ENCODE data around the gene TBC1D20.

Gene TBC1D20

DNA sequence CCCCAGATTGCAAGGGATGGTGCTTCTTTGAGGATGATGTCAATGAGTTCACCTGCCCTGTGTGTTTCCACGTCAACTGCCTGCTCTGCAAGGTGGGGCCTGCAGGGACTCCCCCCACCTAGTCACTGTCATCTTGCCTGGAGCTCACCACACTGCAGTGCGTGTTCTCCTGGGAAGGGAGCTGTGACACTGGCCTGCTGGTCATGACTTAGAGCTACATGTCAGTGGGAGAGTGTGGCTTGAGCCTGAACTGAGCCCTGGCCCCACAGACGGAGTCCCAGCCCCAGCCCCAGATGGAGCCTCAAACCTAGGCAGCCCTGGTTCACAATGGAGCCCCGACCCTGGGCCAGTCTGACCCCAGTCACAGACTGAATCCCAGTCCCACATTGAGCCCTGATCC is 34.9 kb downstream of the TBC1D20 start:
- no peak for DNase-seq
- intact Hi-C loops (cut with DNase I): no loop called here

DNA sequence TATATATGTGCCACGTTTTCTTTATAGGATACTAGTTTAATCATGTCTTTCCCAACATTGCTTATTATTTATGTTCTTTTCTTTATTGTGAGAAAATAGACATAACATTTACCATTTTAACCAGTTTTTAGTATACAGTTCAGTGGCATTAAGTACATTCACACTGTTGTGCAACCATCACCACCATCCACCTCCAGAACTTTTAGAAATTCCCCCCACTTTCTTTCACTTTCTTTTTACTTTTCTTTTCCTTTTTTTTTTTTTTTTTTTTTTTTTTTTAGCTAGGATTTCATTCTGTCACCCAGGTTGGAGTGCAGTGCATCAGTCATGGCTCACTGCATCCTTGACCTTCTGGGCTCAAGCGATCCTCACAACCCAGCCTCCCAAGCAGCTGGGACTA is 35.8 kb downstream of the TBC1D20 start:
- peak in 1 of 10 donors; percentile 45 for DNase-seq
- intact Hi-C loops (cut with DNase I): no loop called here

DNA sequence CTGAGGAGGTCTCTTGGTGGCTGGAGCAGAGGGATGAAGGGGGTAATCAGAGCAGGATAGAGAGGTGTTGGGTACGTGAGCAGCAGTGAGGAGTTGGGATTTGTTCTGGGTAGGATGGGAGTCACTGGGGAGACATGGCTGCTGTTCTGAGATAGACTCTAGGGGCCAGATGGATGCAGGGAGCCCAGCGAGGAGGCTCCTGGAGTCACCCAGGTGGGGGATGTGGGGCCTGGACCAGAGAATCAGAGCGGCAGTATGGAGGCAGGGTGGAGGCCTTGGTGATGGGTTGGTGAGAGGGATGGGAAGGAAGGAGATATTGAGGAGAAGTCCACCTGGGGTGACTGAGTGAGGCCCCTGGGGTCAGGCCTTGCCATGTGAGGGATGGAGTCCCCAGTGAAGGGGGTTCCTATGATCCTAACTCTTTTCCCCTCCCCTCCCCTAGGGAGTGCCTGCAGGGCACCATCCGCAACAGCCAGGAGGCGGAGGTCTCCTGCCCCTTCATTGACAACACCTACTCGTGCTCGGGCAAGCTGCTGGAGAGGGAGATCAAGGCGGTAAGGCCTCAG is 40.6 kb downstream of the TBC1D20 start:
- intact Hi-C loops (cut with DNase I): no loop called here
- DNase-seq: no peak

DNA sequence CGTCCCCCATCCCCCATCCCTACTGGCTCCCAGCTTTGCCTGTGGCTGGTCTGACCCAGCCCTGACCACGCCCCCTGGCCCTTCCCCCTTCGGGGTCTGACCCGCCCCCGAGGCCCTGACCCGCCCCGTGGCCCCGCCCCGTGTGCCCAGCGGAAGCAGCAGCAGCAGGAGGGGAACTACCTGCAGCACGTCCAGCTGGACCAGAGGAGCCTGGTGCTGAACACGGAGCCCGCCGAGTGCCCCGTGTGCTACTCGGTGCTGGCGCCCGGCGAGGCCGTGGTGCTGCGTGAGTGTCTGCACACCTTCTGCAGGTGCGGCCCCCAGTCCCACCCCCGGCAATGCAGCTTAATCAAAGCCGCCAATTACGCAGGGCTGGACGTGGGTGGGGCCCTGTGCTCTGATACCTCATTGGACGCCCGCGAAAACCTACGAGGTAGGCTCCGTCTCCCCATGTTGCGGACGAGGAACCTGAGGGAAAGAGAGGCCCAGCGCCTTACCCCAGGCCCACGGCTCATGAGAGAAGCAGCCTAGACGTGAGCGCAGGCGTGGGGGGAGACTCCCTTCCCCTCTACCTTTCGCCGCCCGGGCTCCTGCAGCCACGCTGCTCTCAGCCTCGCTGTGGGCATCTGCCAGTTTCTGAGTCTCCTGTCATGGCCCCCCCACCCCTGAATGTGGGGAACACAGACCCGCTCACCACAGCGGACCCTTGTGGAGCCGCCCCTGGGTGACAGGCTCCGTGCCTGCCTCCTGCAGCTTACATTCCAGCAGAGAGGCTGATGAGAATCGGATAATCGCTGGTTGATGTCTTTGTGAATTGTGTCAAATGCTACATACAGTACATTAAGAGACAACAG is 41.4 kb downstream of the TBC1D20 start:
- no peak for DNase-seq
- intact Hi-C loops (cut with DNase I): no loop called here

DNA sequence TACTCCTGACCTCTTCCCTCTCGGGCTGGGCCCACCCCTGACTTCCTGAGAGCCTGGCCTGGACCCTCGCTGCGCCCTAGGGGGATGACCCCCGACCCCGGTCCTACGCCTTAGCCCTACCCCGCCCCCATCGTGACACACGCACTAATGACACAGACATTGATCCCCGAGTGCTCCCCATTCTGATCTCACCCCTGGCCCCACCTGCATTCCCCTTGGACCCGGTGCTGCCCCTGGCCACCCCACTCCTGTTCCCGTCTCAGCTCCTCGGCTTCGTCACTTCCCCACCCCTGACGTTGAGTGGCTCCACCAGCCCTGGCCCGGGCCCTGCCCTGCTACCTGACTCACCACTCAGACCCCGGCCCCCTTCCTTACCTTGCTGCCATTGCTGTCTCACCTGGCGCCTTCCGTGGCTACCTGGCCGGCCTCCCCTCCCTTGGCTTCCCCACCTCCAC is 42.1 kb downstream of the TBC1D20 start:
- DNase-seq: no peak
- intact Hi-C loops (cut with DNase I): no loop called here

DNA sequence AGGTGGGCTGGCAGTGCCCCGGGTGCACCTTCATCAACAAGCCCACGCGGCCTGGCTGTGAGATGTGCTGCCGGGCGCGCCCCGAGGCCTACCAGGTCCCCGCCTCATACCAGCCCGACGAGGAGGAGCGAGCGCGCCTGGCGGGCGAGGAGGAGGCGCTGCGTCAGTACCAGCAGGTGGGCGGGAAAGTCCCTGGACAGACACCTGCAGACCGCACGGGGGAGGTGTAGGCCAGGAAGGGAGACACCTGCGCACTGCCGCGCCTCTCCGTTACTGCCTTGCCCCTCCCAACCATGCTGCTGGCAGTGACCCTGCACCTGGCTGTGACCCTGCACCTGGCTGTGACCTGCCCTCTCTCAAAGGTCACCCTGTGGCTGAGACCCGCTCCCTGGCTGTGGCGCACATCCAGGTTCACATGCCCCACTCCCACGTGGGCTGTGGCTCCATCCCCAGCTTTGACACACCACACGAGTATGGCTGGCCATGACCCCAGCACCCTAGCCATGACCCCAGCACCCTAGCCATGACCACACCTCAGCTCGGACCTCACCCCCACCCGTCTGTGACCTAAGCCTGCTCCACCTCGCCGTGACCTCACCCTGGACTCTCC is 42.7 kb downstream of the TBC1D20 start:
- DNase-seq: peak in 1 of 10 donors; percentile 89
- intact Hi-C loops (cut with DNase I): no loop called here

DNA sequence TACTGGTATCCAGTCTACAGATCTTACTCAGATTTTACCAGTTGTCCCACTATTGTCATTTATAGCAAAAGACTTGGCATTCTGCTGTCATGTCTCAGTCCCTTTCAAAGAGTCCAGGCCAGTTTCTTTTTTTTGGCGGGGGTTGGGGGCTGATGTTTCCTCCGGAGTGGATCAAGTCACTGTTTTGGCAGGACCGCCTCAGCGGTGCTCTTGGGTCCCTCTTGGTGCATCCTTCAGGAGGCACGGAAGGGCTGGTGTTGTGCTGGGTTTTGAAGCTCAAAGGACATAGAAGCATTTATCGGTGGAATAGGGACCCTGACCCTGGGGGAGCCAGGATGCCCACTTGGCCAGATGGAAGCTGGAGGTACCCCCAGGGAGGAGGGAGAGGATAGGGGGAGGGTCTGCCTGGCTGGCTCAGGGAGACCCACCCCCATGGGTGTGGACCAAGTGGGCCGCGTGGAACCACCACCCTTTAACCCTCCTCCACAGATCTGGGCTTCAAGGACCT is 43.4 kb downstream of the TBC1D20 start:
- intact Hi-C loops (cut with DNase I): no loop called here
- DNase-seq: peak in 1 of 10 donors; percentile 86

DNA sequence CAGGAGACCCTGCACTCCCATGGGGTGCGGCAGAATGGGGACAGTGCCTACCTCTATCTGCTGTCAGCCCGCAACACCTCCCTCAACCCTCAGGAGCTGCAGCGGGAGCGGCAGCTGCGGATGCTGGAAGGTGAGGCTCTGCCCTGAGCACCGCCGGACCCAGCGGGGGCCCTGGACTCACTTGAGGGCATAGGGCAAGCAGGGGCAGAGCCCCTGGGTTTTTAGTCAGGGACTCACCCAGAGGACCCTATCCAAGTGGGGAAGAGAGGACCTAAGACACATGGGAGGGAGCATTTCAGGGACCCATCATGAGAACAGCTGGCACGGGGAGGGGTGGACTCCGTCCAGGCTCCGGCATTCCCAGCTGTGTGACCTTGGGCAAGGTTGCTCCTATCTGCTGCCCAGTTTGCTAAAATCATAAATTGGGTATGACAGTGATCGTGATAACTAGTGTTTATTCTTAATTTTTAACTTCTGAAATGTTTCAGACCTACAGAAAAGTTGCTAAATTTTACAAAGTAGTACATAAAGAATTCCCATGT is 44.5 kb downstream of the TBC1D20 start:
- DNase-seq: no peak
- intact Hi-C loops (cut with DNase I): no loop called here

DNA sequence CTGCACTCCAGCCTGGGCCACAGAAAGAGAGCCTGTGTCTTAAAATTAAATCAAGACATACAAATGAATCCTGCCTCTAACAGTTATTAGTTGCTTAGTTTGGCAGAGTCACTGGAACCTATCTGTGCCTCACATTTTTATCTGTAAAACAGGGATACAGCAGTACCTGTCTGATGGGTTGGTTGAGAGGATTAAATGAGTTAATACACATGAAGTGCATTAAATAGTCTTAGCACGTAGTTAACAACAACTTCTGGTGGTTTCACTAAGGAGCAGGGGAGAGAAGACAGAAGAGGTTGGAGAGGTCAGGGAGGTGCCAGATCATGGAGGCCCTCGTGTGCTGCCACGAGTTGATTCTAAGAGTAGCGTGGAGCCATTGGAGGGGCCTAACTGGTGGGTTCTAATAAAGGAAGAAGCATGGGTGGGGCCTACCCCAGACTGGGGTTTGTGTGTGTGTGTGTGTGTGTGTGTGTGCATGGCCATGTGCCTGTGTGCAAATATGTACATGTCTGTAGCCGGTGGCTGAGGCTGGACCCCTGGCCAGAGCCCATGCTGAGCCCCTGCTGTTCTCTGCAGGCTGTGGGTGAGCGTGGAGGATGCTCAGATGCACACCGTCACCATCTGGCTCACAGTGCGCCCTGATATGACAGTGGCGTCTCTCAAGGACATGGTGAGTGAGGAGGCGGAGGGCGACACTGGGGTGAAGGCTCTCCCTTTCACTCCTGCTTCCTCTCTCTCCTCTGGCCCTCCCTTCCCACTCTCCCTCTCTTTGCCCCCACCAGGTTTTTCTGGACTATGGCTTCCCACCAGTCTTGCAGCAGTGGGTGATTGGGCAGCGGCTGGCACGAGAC is 45.2 kb downstream of the TBC1D20 start:
- DNase-seq: no peak
- intact Hi-C loops (cut with DNase I): no loop called here

DNA sequence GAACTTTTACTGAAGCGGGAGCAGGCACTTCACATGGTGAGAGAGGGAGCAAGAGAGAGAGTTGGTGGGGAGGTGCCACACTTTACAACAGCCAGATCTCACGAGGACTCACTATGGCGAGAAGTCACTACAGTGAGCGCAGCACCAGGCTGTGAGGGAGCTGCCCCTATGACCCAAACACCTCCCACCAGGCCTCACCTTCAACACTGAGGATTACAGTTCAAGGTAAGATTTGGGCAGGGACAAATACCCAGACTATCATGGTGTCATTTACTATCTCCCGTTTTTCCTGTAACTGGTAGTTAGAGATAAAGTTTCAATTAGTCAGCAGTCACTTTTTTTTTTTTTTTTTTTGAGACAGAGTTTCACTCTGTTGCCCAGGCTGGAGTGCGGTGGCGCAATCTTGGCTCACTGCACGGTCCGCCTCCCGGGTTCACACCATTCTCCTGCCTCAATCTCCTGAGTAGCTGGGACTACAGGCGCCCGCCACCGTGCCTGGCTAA is 46.5 kb downstream of the TBC1D20 start:
- peak in 2 of 10 donors; percentile 46 to 89 for DNase-seq
- intact Hi-C loops (cut with DNase I): no loop called here

DNA sequence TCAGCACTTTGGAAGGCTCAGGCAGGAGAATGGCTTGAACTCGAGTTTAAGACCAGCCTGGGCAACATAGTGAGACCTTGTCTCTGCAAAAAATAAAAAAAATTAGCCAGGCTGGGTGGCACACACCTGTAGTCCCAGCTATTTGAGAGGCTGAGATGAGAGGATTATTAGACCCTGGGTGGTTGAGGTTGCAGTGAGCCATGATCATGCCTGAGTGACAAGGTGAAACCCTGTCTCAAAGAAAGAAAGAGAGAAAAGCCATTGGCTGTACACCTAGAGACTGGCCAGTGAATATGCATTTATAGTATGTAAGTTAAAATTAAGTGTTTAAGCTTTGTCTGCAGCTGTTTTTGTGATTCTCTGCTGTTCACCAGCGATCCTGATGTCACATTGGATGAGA is 48.2 kb downstream of the TBC1D20 start:
- intact Hi-C loops (cut with DNase I): no loop called here
- no peak for DNase-seq

DNA sequence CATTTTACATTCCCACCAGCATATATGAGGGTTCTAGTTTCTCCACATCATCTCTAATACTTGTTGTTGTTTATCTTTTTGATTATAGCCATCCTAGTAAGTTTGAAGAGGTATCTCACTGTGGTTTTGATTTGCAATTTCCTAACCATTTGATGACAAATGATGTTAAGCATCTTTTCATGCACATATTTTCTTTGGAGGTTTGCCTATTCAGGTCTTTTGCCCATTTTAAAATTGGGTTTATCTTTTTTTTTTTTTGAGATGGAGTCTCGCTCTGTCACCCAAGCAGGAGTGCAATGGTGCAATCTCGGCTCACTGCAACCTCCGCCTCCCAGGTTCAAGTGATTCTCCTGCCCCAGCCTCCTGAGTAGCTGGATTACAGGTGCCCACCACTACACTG is 50.3 kb downstream of the TBC1D20 start:
- DNase-seq: peak in 1 of 10 donors; percentile 20
- intact Hi-C loops (cut with DNase I): no loop called here

DNA sequence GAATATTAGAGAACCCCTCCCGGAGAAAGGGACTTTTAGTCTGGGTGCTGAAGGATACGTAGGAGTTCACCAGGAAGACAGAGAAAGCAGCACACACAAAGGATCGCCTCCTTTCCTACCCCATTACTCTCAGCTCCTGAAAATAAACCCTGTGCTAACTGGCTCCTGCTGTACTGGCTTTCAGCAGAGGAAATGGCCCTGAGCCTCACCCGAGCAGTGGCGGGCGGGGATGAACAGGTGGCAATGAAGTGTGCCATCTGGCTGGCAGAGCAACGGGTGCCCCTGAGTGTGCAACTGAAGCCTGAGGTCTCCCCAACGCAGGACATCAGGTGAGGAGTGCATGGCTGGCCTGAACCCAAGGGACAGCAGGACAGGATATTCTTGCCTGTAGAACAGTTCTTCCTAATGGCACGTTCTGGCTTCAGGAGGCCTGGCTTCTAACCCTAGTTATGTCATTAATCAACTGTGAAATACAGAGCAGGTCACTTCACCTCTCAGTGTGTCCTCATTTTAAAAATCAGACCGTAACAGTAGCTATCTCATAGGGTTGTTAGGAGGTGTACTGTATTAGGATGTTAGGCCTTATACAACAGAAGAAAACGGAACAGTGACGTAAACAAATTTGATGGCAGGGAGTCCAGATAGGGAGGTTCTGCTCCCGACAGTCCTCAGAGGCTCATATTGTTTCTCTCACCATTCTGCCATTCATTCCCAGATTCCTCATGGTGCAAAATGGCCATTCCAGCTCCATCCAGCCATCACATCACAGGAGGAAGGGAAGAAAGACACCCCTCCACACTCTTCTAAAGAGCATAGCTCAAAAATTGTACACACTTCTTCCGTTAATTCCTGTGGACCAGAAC is 52.4 kb downstream of the TBC1D20 start:
- DNase-seq: peak in 1 of 10 donors; percentile 59
- intact Hi-C loops (cut with DNase I): loop anchor here (5.0 to 10.0 kb wide), 2 partner anchors 55 to 132 kb away; partner anchors contain the start of gene CSNK2A1

DNA sequence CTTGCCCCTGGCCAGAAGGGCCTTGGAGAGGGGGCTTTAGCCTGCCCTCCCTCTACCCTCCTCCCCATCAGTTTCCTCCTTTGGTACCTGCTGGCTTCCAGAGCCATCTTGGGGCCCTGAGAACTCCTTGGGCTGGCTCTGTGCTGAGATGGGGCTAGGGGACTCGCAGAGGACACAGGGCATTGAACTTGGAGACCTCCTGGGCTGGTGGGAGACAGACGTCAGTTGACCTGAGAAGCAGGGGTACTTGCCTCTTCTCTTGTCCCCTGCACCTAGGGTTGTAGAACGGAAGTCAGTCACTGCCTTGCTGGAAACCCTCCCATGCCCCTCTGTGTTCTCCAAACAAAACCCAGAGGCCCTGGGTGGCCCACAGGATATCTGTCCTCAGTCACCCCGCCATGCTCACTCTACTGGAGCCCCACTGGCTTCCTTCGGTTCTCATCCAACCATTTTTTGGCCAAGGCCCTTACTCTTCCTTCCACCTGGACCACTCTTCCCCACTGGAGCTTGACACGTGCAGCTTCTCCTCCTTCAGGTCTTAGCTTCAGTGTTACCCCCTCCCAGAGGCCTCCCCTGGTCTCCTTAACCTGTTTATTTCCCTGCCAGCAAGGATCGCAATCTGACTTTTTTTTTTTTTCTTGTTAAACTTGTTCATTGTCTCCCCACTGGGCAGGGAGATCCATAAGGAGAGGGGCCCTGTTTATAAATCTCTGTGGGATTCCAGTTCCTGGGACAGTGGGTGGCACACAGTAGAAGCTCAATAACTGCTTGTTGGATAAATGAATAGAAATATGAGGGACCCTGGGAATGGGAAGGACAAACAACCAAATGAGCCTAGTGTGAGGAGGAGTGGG is 53.3 kb downstream of the TBC1D20 start:
- intact Hi-C loops (cut with DNase I): loop anchor here (5.0 to 10.0 kb wide), 2 partner anchors 54 to 133 kb away; partner anchors contain the start of gene CSNK2A1
- DNase-seq: peak in 1 of 10 donors; percentile 49

DNA sequence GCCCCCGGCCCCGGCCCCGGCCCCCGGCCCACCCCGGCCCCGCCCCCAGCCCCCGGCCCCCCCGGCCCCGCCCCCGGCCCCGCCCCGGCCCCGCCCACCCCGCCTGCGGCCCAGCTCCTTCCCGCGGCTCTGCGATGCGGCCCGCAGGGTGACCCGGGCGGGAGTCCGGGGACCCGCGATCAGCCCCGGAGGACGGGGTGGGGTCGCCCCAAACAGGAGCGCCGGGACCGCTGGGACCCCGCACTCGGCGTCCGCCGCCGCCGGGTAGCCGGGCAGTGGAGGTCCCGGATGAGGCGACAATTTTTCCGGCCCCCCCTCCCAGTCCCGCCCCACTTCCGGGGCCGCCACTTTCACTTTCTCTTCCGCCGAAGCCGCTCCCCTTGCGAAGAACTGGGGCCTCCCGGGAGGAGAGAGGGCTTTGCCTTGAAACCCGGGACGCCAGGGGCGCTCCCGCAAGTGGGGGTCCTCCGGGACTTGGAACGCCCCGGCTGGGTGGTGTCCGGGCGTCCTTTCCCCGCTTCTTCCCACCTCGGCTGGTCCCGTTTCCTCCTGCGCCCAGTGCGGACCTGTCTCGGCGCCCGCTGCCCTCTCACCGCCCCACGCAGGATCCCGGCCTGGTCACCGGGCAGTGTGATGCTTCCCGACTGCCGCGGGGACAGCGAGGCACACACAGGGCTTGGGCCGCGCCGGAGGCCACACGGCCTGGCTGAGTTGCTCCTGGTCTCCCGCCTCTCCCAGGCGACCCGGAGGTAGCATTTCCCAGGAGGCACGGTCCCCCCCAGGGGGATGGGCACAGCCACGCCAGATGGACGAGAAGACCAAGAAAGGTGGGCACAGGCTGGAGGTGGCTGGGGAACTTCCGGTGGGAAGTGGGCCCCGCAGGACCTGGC is 54.1 kb downstream of the TBC1D20 start, which contains the start of gene RBCK1:
Gene RBCK1, plus strand, starts transcription at position 347 of the 890 bp plus-strand sequence. Its CDS starts 459 bp downstream, at position 806.
- intact Hi-C loops (cut with DNase I): loop anchor here (5.0 to 10.0 kb wide), 2 partner anchors 53 to 134 kb away; partner anchors contain the start of gene CSNK2A1
- DNase-seq: peak; percentile 66 to 97 (median 79)

DNA sequence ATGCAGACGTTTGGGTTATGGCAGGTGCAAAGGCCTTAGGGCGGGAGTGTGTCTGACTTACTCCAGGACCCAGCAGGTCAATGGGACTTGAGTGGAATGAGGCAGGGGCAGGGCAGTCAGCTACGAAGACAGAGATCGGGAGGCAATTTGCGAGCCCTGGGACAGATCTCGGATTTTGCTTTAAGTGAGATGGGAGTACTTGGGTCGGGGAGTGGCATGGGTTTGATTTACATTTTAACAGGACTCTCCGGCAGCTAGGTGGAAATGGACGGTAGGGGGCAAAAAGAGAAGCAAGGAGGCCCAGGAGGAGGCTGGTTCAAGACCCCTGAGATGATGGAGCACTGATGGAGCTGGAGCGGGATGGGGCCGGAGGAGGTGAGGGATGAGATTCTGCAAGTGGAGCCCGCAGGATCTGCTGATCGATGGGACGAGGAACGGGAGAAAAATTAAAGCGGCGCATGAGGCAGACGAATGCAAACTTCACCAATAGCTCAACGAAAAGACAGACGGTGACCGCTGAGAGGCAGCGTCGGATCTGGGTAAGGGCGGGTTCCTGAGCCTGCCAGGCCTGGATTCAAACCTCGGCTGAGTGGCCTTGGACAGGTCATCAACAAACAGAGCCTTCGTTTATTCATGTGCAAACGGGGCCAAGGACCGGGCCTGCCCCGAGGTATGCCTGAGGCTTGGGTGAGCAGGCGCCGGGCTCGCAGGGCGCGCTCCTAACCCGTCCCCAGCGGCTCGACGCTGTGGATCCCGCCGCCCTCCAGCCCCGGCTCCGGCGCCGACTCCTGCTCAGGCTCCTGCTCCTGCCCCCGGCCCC is 55.0 kb downstream of the TBC1D20 start:
- peak; percentile 44 to 96 (median 70) for DNase-seq
- intact Hi-C loops (cut with DNase I): loop anchor here (5.0 to 10.0 kb wide), 2 partner anchors 53 to 135 kb away; partner anchors contain the start of gene CSNK2A1

Data from posterior cingulate gyrus (tissue), 11 donors.